ENCODE data around the gene LRRC10B.

The LRRC10B gene

DNA sequence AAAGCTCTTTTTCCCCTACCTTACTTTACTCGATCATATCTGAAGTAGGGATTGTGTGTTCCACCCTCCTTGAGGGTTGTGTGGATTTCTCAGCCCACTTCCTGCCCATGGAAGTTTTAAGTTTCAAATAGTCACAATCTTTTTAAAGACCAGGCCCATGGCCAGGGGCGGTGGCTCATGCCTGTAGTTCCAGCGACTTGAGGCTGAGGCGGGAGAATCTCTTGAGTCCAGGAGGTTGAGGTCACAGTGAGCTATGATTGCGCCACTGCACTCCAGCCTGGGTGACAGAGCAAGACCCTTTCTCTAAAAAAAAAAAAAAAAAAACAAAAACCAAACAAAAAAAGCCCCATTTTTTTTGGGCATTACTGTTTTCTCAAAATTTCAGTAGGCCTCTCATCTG, 36.3 kb upstream of the LRRC10B start:
- TF ChIP-seq FOXP2 (optimal IDR thresholded peaks at IDR 0.05; ENCODE audit: borderline replicate concordance, extremely low read depth, extremely low read length, insufficient read depth) (no peak), SIN3A (IDR thresholded peaks at IDR 0.05; ENCODE audit: borderline replicate concordance, insufficient read depth, low read length) (no peak), POLR2AphosphoS5 (IDR thresholded peaks at IDR 0.05; ENCODE audit: low read depth, low read length) (no peak), TAF1 (IDR thresholded peaks at IDR 0.05; ENCODE audit: borderline replicate concordance, insufficient read depth, low read length) (no peak), REST (IDR thresholded peaks at IDR 0.05; ENCODE audit: insufficient read depth in 1 of 2, low read depth in 2 of 2, low read length in 2 of 2) (no peak)

DNA sequence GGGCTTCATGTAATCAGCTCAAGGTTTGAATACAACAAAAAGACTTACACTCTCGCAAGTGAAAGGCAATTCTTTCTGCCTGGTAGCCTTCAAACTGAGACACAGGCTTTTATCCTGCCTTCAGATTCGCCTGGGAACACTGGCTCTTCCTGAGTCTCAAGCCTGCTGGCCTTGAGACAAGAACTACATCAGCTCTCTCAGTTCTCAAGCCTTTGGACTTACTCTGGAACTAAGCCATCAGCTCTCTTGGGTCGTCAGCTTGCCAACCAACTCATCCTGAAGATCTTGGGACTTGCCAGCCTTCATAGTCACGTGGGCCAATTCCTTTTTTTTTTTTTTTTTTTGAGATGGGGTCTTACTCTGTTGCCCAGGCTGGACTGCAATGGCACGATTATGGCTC, 35.7 kb upstream of the LRRC10B start:
- no peak for TF ChIP-seq POLR2AphosphoS5 (IDR thresholded peaks at IDR 0.05; ENCODE audit: low read depth, low read length)
- no peak for TF ChIP-seq FOXP2 (optimal IDR thresholded peaks at IDR 0.05; ENCODE audit: borderline replicate concordance, extremely low read depth, extremely low read length, insufficient read depth)
- no peak for TF ChIP-seq REST (IDR thresholded peaks at IDR 0.05; ENCODE audit: insufficient read depth in 1 of 2, low read depth in 2 of 2, low read length in 2 of 2)
- TF ChIP-seq TAF1 (IDR thresholded peaks at IDR 0.05; ENCODE audit: borderline replicate concordance, insufficient read depth, low read length): no peak
- no peak for TF ChIP-seq SIN3A (IDR thresholded peaks at IDR 0.05; ENCODE audit: borderline replicate concordance, insufficient read depth, low read length)

- TF ChIP-seq SIN3A (IDR thresholded peaks at IDR 0.05; ENCODE audit: borderline replicate concordance, insufficient read depth, low read length): no peak
- TF ChIP-seq TAF1 (IDR thresholded peaks at IDR 0.05; ENCODE audit: borderline replicate concordance, insufficient read depth, low read length): no peak
- no peak for TF ChIP-seq FOXP2 (optimal IDR thresholded peaks at IDR 0.05; ENCODE audit: borderline replicate concordance, extremely low read depth, extremely low read length, insufficient read depth)
- TF ChIP-seq REST (IDR thresholded peaks at IDR 0.05; ENCODE audit: insufficient read depth in 1 of 2, low read depth in 2 of 2, low read length in 2 of 2): no peak
- TF ChIP-seq POLR2AphosphoS5 (IDR thresholded peaks at IDR 0.05; ENCODE audit: low read depth, low read length): no peak
Observed at GRCh38 chr11:61473370-61474012, 35.1 kb upstream of the LRRC10B start.

DNA sequence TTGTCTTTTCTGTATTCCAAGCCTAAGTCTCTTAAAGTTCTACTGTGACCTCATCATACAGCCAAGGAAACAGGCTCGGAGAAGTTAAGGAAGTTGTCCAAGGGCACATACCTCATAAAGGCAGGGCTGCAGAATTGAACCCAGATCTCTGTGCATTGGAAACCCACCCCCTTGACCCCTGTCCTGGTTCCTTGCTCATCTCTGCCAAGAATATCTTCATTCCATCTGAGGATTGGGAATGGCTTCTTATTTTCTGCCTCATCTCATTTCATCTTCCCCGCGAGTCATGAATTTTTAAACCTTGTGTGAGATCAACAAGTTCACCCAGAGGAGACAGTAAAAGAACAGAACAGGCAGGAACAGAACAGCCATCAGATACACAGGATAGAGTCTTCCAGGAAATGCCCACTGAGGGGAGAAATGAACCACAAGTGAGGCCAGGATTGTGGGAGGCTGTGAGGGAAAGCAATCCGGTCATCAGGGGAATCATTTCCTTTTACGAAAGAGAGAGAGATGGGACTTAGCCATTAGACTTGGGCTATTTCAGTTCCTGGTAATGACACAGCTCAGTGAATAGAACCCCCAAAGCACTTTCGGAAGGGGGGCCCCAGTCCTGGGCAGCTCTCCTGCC, 34.4 kb upstream of the LRRC10B start:
- TF ChIP-seq SIN3A (IDR thresholded peaks at IDR 0.05; ENCODE audit: borderline replicate concordance, insufficient read depth, low read length): no peak
- TF ChIP-seq POLR2AphosphoS5 (IDR thresholded peaks at IDR 0.05; ENCODE audit: low read depth, low read length): no peak
- TF ChIP-seq REST (IDR thresholded peaks at IDR 0.05; ENCODE audit: insufficient read depth in 1 of 2, low read depth in 2 of 2, low read length in 2 of 2): no peak
- TF ChIP-seq TAF1 (IDR thresholded peaks at IDR 0.05; ENCODE audit: borderline replicate concordance, insufficient read depth, low read length): no peak
- no peak for TF ChIP-seq FOXP2 (optimal IDR thresholded peaks at IDR 0.05; ENCODE audit: borderline replicate concordance, extremely low read depth, extremely low read length, insufficient read depth)
